Erythroblast (primary cell): ENCODE measurements around the gene DPP10.
"Not testable (repeated sequence)": the region's sequence is repeated elsewhere in the genome, so short reads cannot be mapped to it uniquely, and the experiment has no call there.

ENCODE experiments used
- DNase-seq, 2 experiments: peaks; one replicate each; lab custom pipeline; 2025; lab: John Stamatoyannopoulos, UW
- GATA1 ChIP-seq: IDR thresholded peaks from 2 replicates; pipeline ENCODE4 v1.6.1; 2011; ENCODE audit warnings: low read depth, mild to moderate bottlenecking, control low read depth, low read length, moderate library complexity
- POLR2A ChIP-seq: IDR thresholded peaks from 2 replicates; pipeline ENCODE4 v1.6.1; 2011; ENCODE audit warnings: mild to moderate bottlenecking, low read length

Gene DPP10

GRCh38 chr2:114442510-114442909 lies at the start of gene DPP10:
Gene DPP10 (plus strand): TSS chr2:114442641.
- no peak for TF ChIP-seq POLR2A
- no peak for TF ChIP-seq GATA1
- peak; percentile 1 to 3 for DNase-seq

GRCh38 chr2:114400890-114401289 lies 41.6 kb upstream of the DPP10 start:
- TF ChIP-seq POLR2A (no peak), GATA1 (no peak)
- no peak for DNase-seq

GRCh38 chr2:114405247-114406116 lies 37.0 kb upstream of the DPP10 start:
- TF ChIP-seq POLR2A (no peak), GATA1 (no peak)
- no peak for DNase-seq

GRCh38 chr2:114406347-114406746 lies 36.1 kb upstream of the DPP10 start:
- TF ChIP-seq POLR2A (no peak), GATA1 (no peak)
- no peak for DNase-seq

GRCh38 chr2:114407353-114407752 lies 35.1 kb upstream of the DPP10 start:
- DNase-seq, result not testable (repeated sequence)

GRCh38 chr2:114421781-114422180 lies 20.7 kb upstream of the DPP10 start:
- TF ChIP-seq GATA1 (no peak), POLR2A (no peak)
- DNase-seq, result no peak

GRCh38 chr2:114424699-114425098 lies 17.7 kb upstream of the DPP10 start:
- TF ChIP-seq POLR2A, result no peak
- TF ChIP-seq GATA1, result no peak
- DNase-seq, result no peak

GRCh38 chr2:114426756-114427155 lies 15.7 kb upstream of the DPP10 start:
- DNase-seq, result no peak
- TF ChIP-seq POLR2A (no peak), GATA1 (no peak)

GRCh38 chr2:114436329-114436728 lies 6.1 kb upstream of the DPP10 start:
- TF ChIP-seq POLR2A (no peak), GATA1 (no peak)
- no peak for DNase-seq

- no peak for DNase-seq
- TF ChIP-seq POLR2A, result no peak
- no peak for TF ChIP-seq GATA1
Measured at GRCh38 chr2:114446571-114446970, 4.1 kb downstream of the DPP10 start.

- DNase-seq, result no peak
- TF ChIP-seq POLR2A, result no peak
- no peak for TF ChIP-seq GATA1
Measured at GRCh38 chr2:114450639-114451038, 8.2 kb downstream of the DPP10 start.

GRCh38 chr2:114456566-114456965 lies 14.1 kb downstream of the DPP10 start:
- DNase-seq, result no peak
- TF ChIP-seq GATA1, result no peak
- TF ChIP-seq POLR2A, result no peak

- no peak for TF ChIP-seq POLR2A
- no peak for TF ChIP-seq GATA1
- no peak for DNase-seq
Measured at GRCh38 chr2:114457956-114458355, 15.5 kb downstream of the DPP10 start.

- TF ChIP-seq GATA1, result no peak
- TF ChIP-seq POLR2A, result no peak
- DNase-seq, result no peak
Measured at GRCh38 chr2:114461116-114461515, 18.7 kb downstream of the DPP10 start.

GRCh38 chr2:114464961-114465706 lies 22.7 kb downstream of the DPP10 start:
- TF ChIP-seq GATA1 (no peak), POLR2A (no peak)
- no peak for DNase-seq
